PFSK-1 (cell line): ENCODE data around the gene SMG6.

Source experiments
- FOXP2 ChIP-seq: optimal IDR thresholded peaks from 2 replicates; pipeline ENCODE3; 2011; ENCODE audit warnings: borderline replicate concordance, control low read depth, inconsistent platforms; ENCODE audit not compliant: insufficient read depth; ENCODE audit errors: extremely low read length, extremely low read depth
- POLR2AphosphoS5 ChIP-seq: IDR thresholded peaks from 2 replicates; pipeline ENCODE4 v1.6.1; 2012; ENCODE audit warnings: low read depth, mild to moderate bottlenecking, control low read depth, low read length, moderate library complexity
- REST ChIP-seq, 2 experiments: IDR thresholded peaks; 2 replicates each; pipeline versions ENCODE4 v1.6.1 to v1.8.0; 2011 to 2012; ENCODE audit warnings: low read depth in 2 of 2, low read length in 2 of 2, control low read depth in 1 of 2, inconsistent platforms in 1 of 2, mild to moderate bottlenecking in 1 of 2, moderate library complexity in 1 of 2; ENCODE audit not compliant: insufficient read depth in 1 of 2
- SIN3A ChIP-seq: IDR thresholded peaks from 2 replicates; pipeline ENCODE4 v1.6.1; 2012; ENCODE audit warnings: mild to moderate bottlenecking, low read length, moderate library complexity, borderline replicate concordance; ENCODE audit not compliant: insufficient read depth
- TAF1 ChIP-seq: IDR thresholded peaks from 2 replicates; pipeline ENCODE4 v1.6.1; 2012; ENCODE audit warnings: low read length, control low read depth, borderline replicate concordance; ENCODE audit not compliant: insufficient read depth

The SMG6 gene

GRCh38 chr17:2051061-2051932 lies 252.3 kb downstream of the SMG6 start:
- no peak for TF ChIP-seq FOXP2
- no peak for TF ChIP-seq SIN3A
- no peak for TF ChIP-seq REST (IDR thresholded peaks at IDR 0.05; ENCODE audit: insufficient read depth in 1 of 2, low read depth in 2 of 2, low read length in 2 of 2)
- TF ChIP-seq TAF1 = no peak
- TF ChIP-seq POLR2AphosphoS5 = no peak

GRCh38 chr17:2050300-2051060 lies 253.1 kb downstream of the SMG6 start:
- TF ChIP-seq REST (IDR thresholded peaks at IDR 0.05; ENCODE audit: insufficient read depth in 1 of 2, low read depth in 2 of 2, low read length in 2 of 2) (peak; percentile 69 to 76; a peak in 2 of 4 replicates), TAF1 (no peak)

- TF ChIP-seq SIN3A = peak; percentile 90
- peak; percentile 91 to 94 for TF ChIP-seq REST (IDR thresholded peaks at IDR 0.05; ENCODE audit: insufficient read depth in 1 of 2, low read depth in 2 of 2, low read length in 2 of 2)
- TF ChIP-seq POLR2AphosphoS5 = no peak
- TF ChIP-seq FOXP2 = no peak
Measured at GRCh38 chr17:2049333-2050299, 254.0 kb downstream of the SMG6 start.

GRCh38 chr17:2048805-2049204 lies 254.8 kb downstream of the SMG6 start:
- TF ChIP-seq FOXP2 (no peak), POLR2AphosphoS5 (no peak), REST (IDR thresholded peaks at IDR 0.05; ENCODE audit: insufficient read depth in 1 of 2, low read depth in 2 of 2, low read length in 2 of 2) (no peak), SIN3A (no peak), TAF1 (no peak)
